ENCODE data around the gene STAC2. TPM values are rescaled to one million over a fixed set of nuclear protein-coding genes. Genes with fewer than 3 reads are reported as not detected.
A peak's percentile ranks its signal among the peaks of the same experiment; 100 is the strongest.

STAC2 gene
- total RNA-seq, 1 experiment from 2014 or later, result 0.08 TPM

GRCh38 chr17:39231591-39232551 is 6.1 kb upstream of the STAC2 start:
- ChIA-PET CTCF (interaction anchor here (0.7 to 2.1 kb wide), 3 partner anchors 9 to 25 kb away, joined by 3 to 9 read pairs (median 6); no protein-coding TSS in a partner anchor), POLR2A (no interaction called here)
- no peaks in the 10 kb centered on the region for H3K4me1 ChIP-seq (ENCODE audit: control insufficient read depth, insufficient read depth, low read length)
- no peaks in the 10 kb centered on the region for H3K36me3 ChIP-seq (ENCODE audit: control insufficient read depth, insufficient read depth, low read length)
- H3K4me3 ChIP-seq (ENCODE audit: low read depth in 2 of 2, low read length in 2 of 2), result no peak overlapping the region
- intact Hi-C loops (cut with micrococcal nuclease; ENCODE audit: unreplicated experiment) (no loop called here), in situ Hi-C loops (cut with HindIII; ENCODE audit: low pct_unique_long_range_greater_than_20kb, low sequenced_read_pairs) (no loop called here)
- DNase-seq (ENCODE audit: low read depth, low spot score) (no peak), ATAC-seq (0 out of 2 replicates have a peak, but pooled peaks have one; percentile 24)
- H3K27me3 ChIP-seq (ENCODE audit: control insufficient read depth, insufficient read depth, low read length), result no peaks in the 10 kb centered on the region
- no TSS peak for BruUV-seq (replicated peaks)
- no peak overlapping the region for H3K27ac ChIP-seq (ENCODE audit: low read length)
- H3K9me3 ChIP-seq (ENCODE audit: control insufficient read depth, insufficient read depth, low read depth, low read length), result no peaks in the 10 kb centered on the region
- TF ChIP-seq TCF7L2 (IDR thresholded peaks at IDR 0.05; ENCODE audit: low read depth, low read length) (no peak), CTCF (IDR thresholded peaks at IDR 0.05) (peak; percentile 70)

DNA sequence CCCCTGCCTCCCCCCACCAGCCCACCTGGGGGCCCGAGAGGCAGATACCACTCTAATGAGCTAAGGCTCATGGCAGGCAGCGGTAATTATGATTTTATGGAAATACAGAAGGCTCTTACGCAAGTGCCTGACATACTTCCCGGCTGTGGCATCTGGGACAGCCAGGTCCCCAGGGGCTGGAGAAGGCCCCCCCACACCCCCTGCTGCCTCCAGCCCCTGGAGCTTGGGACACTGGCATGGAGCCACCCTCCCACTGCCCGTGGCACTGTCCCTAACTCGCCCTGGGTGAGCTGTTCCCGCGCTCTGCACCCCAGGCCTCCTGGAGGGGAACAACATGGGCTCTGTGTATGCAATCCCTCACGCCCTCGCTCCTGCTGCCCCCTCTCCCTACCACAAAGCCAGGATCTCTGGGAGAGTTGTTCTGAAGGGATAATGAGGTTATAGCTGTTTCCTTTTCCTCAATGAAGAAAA is 5.4 kb upstream of the STAC2 start:
- H3K27ac ChIP-seq (ENCODE audit: low read length), result no peak overlapping the region
- no peaks in the 10 kb centered on the region for H3K4me1 ChIP-seq (ENCODE audit: control insufficient read depth, insufficient read depth, low read length)
- intact Hi-C loops (cut with micrococcal nuclease; ENCODE audit: unreplicated experiment) (no loop called here), in situ Hi-C loops (cut with HindIII; ENCODE audit: low pct_unique_long_range_greater_than_20kb, low sequenced_read_pairs) (no loop called here)
- no peak overlapping the region for H3K4me3 ChIP-seq (ENCODE audit: low read depth in 2 of 2, low read length in 2 of 2)
- no peak for ATAC-seq
- no TSS peak for BruUV-seq (replicated peaks)
- ChIA-PET POLR2A (no interaction called here), CTCF (interaction anchor here (0.7 kb wide), 1 partner anchor 8 kb away, joined by 6 read pairs; no protein-coding TSS in a partner anchor)
- no peak for DNase-seq (ENCODE audit: low read depth, low spot score)
- no peaks in the 10 kb centered on the region for H3K9me3 ChIP-seq (ENCODE audit: control insufficient read depth, insufficient read depth, low read depth, low read length)
- no peaks in the 10 kb centered on the region for H3K36me3 ChIP-seq (ENCODE audit: control insufficient read depth, insufficient read depth, low read length)
- TF ChIP-seq SIN3A (IDR thresholded peaks at IDR 0.05; ENCODE audit: borderline replicate concordance, insufficient read depth, low read depth, low read length) (no peak), REST (IDR thresholded peaks at IDR 0.05; ENCODE audit: insufficient read depth in 1 of 2, low read depth in 2 of 2, low read length in 1 of 2) (no peak), TCF7L2 (IDR thresholded peaks at IDR 0.05; ENCODE audit: low read depth, low read length) (no peak), CTCF (IDR thresholded peaks at IDR 0.05) (no peak)
- H3K27me3 ChIP-seq (ENCODE audit: control insufficient read depth, insufficient read depth, low read length), result no peaks in the 10 kb centered on the region
